ENCODE results near the gene CFAP53.

The CFAP53 gene

DNA sequence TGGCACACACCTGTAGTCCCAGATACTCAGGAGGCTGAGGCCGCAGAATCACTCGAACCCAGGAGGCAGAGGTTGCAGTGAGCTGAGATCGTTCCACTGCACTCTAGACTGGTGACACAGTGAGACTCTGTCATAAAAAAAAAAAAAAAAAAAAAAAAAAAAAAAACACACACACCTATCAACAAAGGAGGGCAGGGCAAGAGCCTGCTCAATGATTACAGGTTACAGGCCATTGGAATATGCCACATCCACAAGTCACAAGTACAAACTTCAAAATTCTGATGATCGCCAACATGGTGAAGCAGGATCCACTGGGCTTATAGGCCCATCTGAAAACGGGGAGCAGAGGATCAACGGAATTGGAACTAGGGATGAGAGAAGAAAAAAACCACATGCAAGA, 77.6 kb downstream of the CFAP53 start:
- peaks cover 0 to 5% (median 0%) of the 10 kb centered on the region in 11 experiments; a peak in 1 of 22 replicates for H4K20me1 ChIP-seq
- no peaks in the 10 kb centered on the region for H3K36me3 ChIP-seq
- no peaks in the 10 kb centered on the region for H3K4me1 ChIP-seq
- H3K27ac ChIP-seq: no peak overlapping the region
- H3K27me3 ChIP-seq: peaks cover 21 to 30% (median 29%) of the 10 kb centered on the region in 11 experiments
- H3K4me3 ChIP-seq: no peak overlapping the region
- no peak for TF ChIP-seq Cebpa-rat (IDR thresholded peaks at IDR 0.05)
- peaks cover 0 to 8% (median 4%) of the 10 kb centered on the region in 11 experiments; a peak in 14 of 22 replicates for H3K9me3 ChIP-seq (replicated peaks in 1 of 11)
- H3K9ac ChIP-seq: no peak overlapping the region
- no peak overlapping the region for H3K4me2 ChIP-seq

- Histone ChIP-seq H3K27ac (no peak overlapping the region), H3K4me1 (no peaks in the 10 kb centered on the region), H3K9me3 (replicated peaks in 1 of 11) (no peaks in the 10 kb centered on the region), H3K4me3 (no peak overlapping the region), H4K20me1 (no peaks in the 10 kb centered on the region), H3K27me3 (peaks cover 11 to 20% (median 19%) of the 10 kb centered on the region in 11 experiments), H3K9ac (no peak overlapping the region), H3K4me2 (no peak overlapping the region), H3K36me3 (no peaks in the 10 kb centered on the region)
- no peak for TF ChIP-seq Cebpa-rat (IDR thresholded peaks at IDR 0.05)
These were observed 78.6 kb downstream of the CFAP53 start for GRCh38 chr18:50187659-50188058.

DNA sequence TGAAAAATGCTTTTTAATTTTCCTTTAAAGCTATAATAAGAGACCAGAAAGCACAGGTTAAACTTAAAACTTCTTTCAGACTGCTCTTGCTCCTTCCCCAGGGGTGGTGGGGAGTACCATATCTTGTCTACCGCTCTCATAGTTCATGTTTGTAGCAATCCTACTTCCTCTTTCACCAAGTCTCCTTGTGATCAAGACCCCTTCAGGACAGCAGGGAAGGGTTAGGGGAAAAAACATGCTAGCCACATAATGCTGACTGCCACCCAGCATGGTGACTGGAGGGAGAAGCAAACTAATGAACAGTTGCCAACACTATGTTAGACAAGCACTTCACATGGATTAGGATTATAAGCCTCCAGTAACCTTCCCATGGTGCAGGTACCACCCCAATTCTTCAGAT, 79.9 kb downstream of the CFAP53 start:
- Histone ChIP-seq H3K9me3 (replicated peaks in 1 of 11) (no peaks in the 10 kb centered on the region), H3K27me3 (peaks cover 0 to 7% (median 6%) of the 10 kb centered on the region in 11 experiments; a peak in 14 of 22 replicates), H3K36me3 (no peaks in the 10 kb centered on the region), H3K9ac (no peak overlapping the region), H3K4me1 (no peaks in the 10 kb centered on the region), H3K27ac (no peak overlapping the region), H4K20me1 (no peaks in the 10 kb centered on the region), H3K4me3 (no peak overlapping the region), H3K4me2 (no peak overlapping the region)
- no peak for TF ChIP-seq Cebpa-rat (IDR thresholded peaks at IDR 0.05)

- no peak for TF ChIP-seq Cebpa-rat (IDR thresholded peaks at IDR 0.05)
- H3K4me2 ChIP-seq: no peak overlapping the region
- H3K27me3 ChIP-seq: no peaks in the 10 kb centered on the region
- H3K4me1 ChIP-seq: no peaks in the 10 kb centered on the region
- no peaks in the 10 kb centered on the region for H3K36me3 ChIP-seq
- no peaks in the 10 kb centered on the region for H4K20me1 ChIP-seq
- no peaks in the 10 kb centered on the region for H3K9me3 ChIP-seq (replicated peaks in 1 of 11)
- H3K27ac ChIP-seq: no peak overlapping the region
- no peak overlapping the region for H3K4me3 ChIP-seq
- H3K9ac ChIP-seq: no peak overlapping the region
These were observed 82.7 kb downstream of the CFAP53 start for GRCh38 chr18:50183556-50183955.

DNA sequence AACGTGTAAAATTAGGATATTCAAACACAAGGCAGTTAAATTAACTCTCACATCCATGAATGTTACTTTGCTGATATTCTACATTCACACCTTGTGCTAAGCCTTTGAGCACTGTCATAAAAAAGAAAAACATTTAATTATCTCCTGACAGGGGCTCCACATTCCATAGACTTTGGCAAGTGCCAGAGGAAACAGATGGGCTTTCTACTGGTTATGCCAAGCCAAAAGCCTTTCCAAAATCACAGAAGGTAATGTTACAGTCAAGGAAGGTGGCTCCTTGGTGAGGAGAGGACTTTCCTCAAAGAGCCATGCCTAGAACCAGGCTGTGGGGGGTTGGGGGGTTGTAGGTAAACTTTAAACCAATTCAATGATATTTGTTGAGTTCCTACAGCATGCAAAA, 83.8 kb downstream of the CFAP53 start:
- Histone ChIP-seq H3K9ac (no peak overlapping the region), H3K4me1 (no peaks in the 10 kb centered on the region)
- TF ChIP-seq Cebpa-rat (IDR thresholded peaks at IDR 0.05): no peak

GRCh38 chr18:50181590-50181989, 84.7 kb downstream of the CFAP53 start:
- no peak overlapping the region for H3K9ac ChIP-seq
- no peaks in the 10 kb centered on the region for H3K27me3 ChIP-seq
- no peaks in the 10 kb centered on the region for H3K9me3 ChIP-seq (replicated peaks in 1 of 11)
- peaks cover 0 to under 1% (median 0%) of the 10 kb centered on the region in 10 experiments; a peak in 2 of 20 replicates for H3K4me1 ChIP-seq
- no peak overlapping the region for H3K4me2 ChIP-seq
- no peaks in the 10 kb centered on the region for H4K20me1 ChIP-seq
- no peak overlapping the region for H3K27ac ChIP-seq
- H3K4me3 ChIP-seq: no peak overlapping the region
- H3K36me3 ChIP-seq: no peaks in the 10 kb centered on the region
- TF ChIP-seq Cebpa-rat (IDR thresholded peaks at IDR 0.05): no peak

More for the DNA sequence above, 83.8 kb downstream of the CFAP53 start:
- Histone ChIP-seq H3K4me2 (no peak overlapping the region), H4K20me1 (no peaks in the 10 kb centered on the region), H3K9me3 (replicated peaks in 1 of 11) (no peaks in the 10 kb centered on the region), H3K4me3 (no peak overlapping the region), H3K27ac (no peak overlapping the region), H3K36me3 (no peaks in the 10 kb centered on the region), H3K27me3 (no peaks in the 10 kb centered on the region)

GRCh38 chr18:50179465-50179864, 86.8 kb downstream of the CFAP53 start:
- Histone ChIP-seq H3K9me3 (replicated peaks in 1 of 11) (no peaks in the 10 kb centered on the region), H4K20me1 (no peaks in the 10 kb centered on the region), H3K4me1 (peaks cover 0 to 13% (median 0%) of the 10 kb centered on the region in 10 experiments; a peak in 6 of 20 replicates), H3K4me3 (no peak overlapping the region), H3K9ac (no peak overlapping the region), H3K4me2 (no peak overlapping the region), H3K27me3 (no peaks in the 10 kb centered on the region), H3K36me3 (no peaks in the 10 kb centered on the region), H3K27ac (no peak overlapping the region)
- TF ChIP-seq Cebpa-rat (IDR thresholded peaks at IDR 0.05): no peak

DNA sequence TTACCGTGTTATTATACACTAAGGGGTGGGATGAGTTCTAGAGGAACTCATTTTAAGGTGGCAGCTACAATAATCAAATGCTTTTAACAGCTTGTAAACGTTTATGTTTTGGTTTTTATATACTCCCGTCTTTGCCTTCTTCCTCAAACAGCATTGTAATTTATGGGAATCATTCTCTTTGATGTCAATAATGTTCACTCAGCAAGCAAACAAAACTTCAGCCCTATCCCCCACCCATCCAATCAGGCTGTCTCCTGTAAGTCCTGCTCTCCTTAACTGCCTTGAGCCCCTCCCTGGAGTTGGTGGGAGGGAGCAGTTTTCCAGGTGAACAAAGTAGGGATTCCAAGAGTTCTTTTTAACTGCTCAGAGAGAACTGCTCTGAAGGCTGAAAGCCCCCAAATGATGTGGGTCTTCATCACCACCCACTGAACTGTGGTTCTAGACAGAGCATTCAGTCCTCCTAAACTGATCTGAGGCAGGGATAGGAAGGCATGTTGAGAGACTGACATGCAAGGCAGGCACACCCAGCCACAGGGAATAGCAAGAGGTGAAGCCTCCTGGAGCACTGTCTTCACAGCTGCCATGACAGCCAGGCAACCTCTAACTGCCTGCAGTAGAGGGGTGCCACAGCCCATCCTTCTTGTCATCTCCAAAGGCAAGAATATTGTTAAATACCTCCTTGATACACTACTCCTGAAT, 88.9 kb downstream of the CFAP53 start:
- no peaks in the 10 kb centered on the region for H3K36me3 ChIP-seq
- H3K4me2 ChIP-seq: no peak overlapping the region
- H3K4me3 ChIP-seq: no peak overlapping the region
- no peak overlapping the region for H3K27ac ChIP-seq
- H3K9ac ChIP-seq: no peak overlapping the region
- peaks cover 0 to 13% (median 0%) of the 10 kb centered on the region in 10 experiments; a peak in 6 of 20 replicates for H3K4me1 ChIP-seq
- no peak for TF ChIP-seq Cebpa-rat (IDR thresholded peaks at IDR 0.05)
- no peaks in the 10 kb centered on the region for H3K27me3 ChIP-seq
- H3K9me3 ChIP-seq (replicated peaks in 1 of 11): no peaks in the 10 kb centered on the region
- no peaks in the 10 kb centered on the region for H4K20me1 ChIP-seq
